Ishikawa (cell line): ENCODE measurements around the gene CLK3.

Source experiments
- CEBPB ChIP-seq: IDR thresholded peaks from 2 replicates; pipeline ENCODE4 v1.6.1; 2012
- EGR1 ChIP-seq: IDR thresholded peaks from 2 replicates; pipeline ENCODE4 v1.6.1; 2012
- RAD21 ChIP-seq: IDR thresholded peaks from 2 replicates; pipeline ENCODE4 v1.6.1; 2012; ENCODE audit warnings: low read depth
- REST ChIP-seq: IDR thresholded peaks from 2 replicates; pipeline ENCODE4 v1.6.1; 2012; ENCODE audit warnings: low read depth, mild to moderate bottlenecking
- TAF1 ChIP-seq: IDR thresholded peaks from 2 replicates; pipeline ENCODE4 v1.6.1; 2012; ENCODE audit warnings: low read depth, mild to moderate bottlenecking
- YY1 ChIP-seq: IDR thresholded peaks from 2 replicates; pipeline ENCODE4 v1.6.1; 2012; ENCODE audit warnings: low read depth

GRCh38 chr15:74630284-74631086 is 14.8 kb downstream of the CLK3 start:
- TF ChIP-seq CEBPB (no peak), TAF1 (no peak), RAD21 (no peak), REST (no peak), YY1 (no peak), EGR1 (no peak)
